ENCODE measurements around the gene TMIGD2.
A peak's percentile ranks its signal among the peaks of the same experiment; 100 is the strongest.
"Not testable (repeated sequence)": the region's sequence is repeated elsewhere in the genome, so short reads cannot be mapped to it uniquely, and the experiment has no call there.

Gene TMIGD2, protein sequence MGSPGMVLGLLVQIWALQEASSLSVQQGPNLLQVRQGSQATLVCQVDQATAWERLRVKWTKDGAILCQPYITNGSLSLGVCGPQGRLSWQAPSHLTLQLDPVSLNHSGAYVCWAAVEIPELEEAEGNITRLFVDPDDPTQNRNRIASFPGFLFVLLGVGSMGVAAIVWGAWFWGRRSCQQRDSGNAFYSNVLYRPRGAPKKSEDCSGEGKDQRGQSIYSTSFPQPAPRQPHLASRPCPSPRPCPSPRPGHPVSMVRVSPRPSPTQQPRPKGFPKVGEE

DNA sequence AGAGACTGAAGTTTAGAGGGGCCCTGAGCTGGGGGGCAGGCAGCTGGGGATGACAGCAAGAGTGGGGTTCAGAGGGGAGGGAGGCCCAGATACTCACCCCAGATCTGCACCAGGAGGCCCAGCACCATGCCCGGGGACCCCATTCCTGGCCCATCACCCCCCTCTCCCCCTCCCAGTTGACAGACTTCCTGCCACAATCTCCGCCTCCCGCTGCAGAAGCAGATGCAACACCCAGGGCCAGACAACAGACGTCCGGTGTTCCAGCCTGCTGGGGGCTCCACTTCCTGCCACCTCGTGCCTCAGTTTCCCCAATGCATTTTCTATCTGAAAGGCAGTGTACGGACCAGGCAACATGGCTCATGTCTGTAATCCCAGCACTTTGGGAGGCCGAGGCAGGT lies at the start of gene TMIGD2:
TMIGD2 (minus strand) TSS at position 147 of the 398 bp plus-strand sequence; CDS start at position 143, 4 bp downstream.
- no peak for DNase-seq

DNA sequence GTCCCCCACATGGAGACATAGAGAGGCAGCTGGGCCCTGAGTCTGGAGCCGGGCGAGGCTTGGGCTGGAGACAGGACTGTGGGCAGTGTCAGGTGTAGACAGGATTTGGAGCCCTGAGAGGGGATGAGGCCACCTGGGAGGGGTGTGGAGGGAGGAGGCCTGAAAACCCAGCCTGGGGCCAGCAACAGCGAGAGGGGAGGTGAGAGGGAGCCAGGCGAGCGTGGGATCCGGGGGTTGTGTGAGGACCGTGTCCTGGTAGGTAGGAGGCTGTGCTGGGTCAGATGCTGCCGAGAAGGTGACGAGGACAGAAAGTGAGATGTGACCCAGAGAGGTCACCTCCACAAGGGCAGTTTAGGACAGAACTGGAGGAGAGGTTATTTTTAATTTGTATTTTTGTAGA lies 48.5 kb upstream of the TMIGD2 start:
- DNase-seq, result no peak

DNA sequence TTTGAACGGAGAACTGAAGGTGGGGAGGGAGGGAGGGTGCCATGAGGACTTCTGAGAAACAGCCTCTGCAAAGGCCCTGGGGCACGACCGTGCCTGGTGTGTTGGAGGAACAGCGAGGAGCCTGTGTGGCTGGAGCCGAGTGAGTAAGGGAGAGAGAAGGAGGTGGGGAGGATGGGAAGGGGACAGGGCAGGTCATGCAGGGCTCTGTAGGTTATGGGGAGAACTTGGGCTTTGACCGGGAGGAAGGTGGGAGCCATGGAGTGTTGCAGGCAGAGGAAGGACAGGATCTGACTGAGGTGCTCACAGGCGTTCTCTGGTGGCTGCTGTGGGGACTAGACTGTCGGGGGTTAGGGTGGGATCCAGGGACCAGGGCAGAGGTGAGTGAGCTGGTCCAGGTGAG lies 47.9 kb upstream of the TMIGD2 start:
- DNase-seq, result no peak

DNA sequence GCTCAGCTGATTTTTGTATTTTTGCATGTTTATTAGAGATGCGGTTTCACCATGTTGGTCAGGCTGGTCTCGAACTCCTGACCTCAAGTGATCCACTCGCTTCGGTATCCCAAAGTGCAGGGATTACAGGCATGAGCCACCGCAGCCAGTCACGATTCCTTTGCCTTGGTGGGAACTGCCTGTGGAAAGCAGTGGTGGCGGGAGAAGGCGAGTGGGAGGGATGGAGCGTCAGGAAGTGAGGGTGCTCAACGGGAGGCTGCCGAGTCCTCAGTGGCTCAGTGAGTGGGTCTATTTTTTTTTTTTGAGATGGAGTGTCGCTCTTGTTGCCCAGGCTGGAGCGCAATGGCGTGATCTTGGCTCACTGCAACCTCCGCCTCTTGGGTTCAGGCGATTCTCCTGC lies 47.0 kb upstream of the TMIGD2 start:
- DNase-seq, result not testable (repeated sequence)

DNA sequence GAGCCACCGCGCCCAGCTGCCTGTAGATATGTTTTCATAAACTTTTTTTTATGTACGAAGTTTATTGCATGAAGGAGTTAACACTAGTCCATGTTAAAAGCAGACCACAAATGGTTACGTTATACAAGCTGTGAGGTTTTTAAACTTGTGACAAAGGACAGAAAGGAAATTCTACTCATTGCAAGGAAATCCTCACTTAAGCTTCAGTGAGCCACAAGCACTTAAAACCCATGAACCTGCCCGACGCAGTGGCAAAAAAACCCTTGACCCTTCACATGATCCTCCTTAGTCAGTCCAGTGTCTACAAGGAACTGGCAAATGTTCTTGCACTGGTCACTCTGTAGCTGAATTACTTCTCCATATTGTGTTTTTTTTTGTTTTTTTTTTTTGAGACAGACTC lies 45.3 kb upstream of the TMIGD2 start:
- DNase-seq, result no peak

DNA sequence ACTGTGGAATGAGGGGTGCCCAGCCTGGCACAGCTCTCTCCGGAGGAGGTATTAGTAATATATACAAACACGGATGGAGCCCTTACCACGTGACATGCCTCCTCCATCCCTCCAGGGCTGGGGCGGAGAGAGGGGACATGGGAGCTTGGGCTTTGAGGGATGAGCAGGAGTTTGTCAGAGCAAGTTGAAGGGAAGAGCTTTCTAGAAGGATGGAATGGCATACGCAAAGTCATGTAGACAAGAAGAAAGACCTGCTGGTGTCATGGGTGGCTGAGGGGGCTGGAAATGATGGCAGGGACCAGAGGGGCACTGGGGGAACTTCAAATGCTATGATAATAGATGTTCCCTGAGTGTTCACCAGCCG lies 43.8 kb upstream of the TMIGD2 start:
- no peak for DNase-seq

DNA sequence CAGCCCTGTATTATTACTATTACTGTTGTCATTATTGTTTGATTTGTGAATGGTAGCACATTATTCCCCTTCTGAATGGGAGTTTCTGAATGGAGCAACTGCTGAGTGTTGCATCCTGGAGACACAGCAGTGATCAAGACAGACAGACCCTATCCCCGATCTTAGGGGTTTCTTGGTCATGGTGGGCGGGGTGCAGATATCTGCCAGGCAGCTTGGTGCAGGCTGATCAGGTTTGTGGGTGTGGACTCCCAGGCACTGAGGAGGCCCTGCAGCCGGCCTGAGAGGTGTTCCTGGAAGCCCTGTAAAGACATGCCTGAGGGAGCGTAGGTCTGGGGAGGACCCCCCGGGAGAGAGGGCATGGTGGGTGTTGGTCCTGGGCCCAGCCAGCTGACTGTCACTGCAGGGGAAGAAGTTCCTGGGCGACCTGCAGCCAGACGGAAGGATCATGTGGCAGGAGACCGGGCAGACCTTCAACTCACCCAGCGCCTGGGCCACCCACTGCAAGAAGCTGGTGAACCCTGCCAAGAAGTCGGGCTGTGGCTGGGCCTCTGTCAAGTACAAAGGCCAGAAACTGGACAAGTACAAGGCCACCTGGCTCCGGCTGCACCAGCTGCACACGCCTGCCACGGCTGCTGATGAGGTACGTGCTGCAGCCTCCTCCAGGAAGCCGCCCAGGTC lies 43.3 kb upstream of the TMIGD2 start:
- DNase-seq, result no peak

DNA sequence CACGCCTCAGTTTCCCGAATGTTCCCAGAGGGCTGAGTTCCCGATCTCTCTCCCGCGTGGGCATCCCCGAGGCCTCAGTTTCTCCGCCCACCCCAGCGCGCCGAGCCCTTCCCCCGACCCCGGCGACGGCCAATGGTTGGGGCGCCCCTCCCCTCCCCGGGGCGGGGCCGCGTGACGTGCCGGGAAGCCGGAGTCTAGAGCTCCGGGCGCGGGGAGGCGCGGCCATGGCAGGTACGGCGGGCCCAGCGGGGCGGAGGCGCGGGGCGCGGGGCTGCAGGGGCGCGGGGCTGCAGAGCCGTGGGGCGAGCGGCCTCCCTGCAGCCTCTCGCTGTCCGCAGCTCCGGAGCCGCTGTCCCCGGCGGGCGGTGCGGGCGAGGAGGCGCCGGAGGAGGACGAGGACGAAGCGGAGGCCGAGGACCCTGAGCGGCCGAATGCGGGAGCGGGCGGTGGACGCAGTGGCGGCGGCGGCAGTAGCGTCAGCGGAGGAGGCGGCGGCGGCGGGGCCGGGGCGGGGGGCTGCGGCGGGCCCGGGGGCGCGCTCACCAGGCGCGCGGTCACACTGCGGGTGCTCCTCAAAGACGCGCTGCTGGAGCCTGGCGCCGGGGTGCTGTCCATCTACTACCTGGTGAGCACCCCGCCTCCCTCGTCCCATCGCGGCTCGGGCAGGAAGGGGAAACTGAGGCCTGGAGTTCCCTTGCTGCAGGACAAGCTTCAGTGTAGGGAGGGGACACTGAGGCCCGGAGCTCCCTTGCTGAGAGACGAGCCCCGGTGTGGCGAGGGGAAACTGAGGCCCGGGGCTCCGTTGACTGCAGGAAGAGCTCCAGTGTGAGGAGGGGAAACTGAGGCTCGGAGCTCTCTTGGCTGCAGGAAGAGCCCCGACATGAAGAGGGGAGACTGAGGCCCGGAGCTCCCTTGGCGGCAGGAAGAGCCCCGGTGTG lies 41.5 kb upstream of the TMIGD2 start, which contains the start of gene MPND:
MPND (plus strand) TSS at position 193 of the 938 bp plus-strand sequence; CDS start at position 225, 32 bp downstream.
- DNase-seq, result peak; percentile 72 to 88

DNA sequence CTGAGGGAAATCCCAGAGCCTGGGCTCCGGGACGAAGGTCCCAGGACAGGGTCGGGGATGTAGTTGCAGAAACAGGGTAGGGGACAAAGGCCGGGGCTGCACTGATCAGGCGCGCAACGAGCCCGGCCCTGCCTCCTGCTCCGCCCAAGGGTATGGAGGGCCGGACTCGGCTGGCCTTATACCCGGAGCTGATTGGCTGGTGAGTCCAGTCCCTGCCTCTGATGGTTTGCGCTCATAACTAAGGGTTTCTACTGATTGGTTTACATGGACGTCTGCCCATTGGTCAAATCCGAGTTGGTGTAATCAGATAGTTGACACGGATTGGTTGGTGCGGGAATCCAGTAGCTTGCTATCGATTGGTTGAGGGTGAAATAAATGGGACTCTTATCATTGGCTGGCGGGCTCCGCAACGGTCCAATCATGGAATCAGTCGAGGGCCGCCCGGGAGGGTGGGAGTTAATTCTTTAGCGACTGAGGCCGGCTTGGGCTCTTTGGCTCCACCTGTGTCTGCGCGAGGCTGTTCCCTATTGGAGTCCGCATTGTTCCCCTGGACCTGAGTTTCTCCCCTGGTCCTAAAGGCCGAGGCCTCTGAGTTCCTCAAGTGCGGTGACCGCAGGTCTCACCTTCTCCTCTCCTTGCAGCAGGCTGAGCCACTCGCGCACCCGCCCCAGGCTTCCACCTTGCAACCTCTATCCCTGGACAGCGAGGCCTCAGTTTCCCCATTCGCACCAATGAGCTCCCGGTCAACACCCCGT lies 40.6 kb upstream of the TMIGD2 start:
- peak; percentile 99 for DNase-seq

DNA sequence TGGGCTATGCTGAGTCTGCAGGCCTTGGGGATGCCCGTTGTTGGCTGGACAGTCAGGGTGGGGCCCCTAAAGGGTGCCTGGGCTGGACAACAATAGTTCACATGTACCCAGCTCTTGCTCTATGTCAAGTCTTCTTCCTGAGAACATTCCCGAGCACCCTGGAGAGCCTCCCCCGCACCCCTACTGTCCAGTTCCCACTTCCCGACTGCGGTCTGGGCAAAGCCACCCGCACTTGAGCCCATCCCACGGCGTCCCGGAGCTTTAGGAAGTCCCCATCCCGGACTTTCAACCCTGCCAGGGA lies 40.1 kb upstream of the TMIGD2 start:
- DNase-seq, result no peak

DNA sequence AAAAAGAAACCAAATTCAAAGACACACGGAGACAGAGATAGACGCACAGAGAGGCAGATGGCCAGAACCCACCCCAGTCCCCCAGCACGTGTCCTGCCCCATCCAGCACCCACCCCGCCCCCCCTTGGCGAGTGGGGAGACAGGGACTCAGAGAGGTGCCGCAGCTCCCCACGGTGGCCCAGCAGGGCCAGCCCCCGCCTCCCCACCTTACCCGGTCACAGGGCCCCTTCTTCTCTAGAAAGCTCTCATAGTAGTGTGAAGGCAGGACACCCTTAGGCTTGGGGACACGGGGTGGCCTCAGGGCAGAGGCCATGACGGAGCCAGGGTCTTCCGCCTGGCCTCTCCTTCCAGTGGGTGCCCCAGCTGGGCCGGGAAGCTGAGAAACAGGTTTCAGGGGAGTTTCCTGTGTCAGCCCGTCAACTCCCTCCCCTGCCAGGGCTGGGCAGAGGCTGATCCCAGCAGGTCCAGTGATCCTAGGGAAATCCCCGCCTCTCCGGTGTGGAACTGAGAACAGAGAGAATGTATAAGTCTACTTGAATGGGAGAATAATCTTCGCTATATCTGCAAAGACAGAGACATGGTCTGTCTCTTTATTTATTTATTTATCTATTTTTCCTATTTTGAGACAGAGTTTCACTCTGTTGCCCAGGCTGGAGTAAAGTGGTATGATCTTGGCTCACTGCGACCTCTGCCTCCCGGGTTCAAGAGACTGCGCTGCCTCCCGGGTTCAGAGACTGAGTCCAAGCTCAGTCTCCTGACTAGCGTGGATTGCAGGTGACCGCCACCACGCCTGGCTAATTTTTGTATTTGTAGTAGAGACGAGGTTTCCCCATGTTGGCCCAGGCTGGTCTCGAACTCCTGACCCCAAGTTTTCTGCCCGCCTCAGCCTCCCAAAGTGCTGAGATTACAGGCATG lies 36.5 kb upstream of the TMIGD2 start, which contains the start of gene STAP2:
STAP2 (minus strand) TSS at position 387 of the 915 bp plus-strand sequence; CDS start at position 313, 74 bp downstream.
- DNase-seq, result peak in 1 of 2 experiments; percentile 30

DNA sequence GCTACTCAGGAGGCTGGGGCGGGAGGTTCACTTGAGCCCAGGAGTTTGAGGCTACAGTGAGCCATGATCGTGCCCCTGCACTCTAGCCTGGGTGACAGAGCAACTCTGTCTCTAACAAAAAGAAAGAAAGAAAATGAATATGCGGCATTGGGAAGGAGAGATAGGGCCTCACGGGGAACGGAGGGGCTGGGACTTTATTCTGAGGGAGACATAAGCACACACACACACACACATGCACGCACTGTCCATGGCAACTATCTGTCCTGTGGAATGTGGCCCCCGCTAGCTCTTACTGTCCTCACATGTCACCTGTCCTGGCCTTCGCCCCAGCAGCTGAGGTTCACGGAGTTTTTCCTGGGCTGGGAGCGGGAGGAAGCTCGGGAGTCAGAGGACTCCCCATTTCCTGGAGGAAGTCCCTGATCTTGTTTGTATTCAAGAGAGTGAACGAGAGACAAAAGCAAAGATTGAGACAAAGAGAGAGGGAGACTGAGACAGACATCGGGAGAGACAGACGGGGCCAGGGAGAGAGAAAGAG lies 35.8 kb upstream of the TMIGD2 start:
- DNase-seq, result no peak

DNA sequence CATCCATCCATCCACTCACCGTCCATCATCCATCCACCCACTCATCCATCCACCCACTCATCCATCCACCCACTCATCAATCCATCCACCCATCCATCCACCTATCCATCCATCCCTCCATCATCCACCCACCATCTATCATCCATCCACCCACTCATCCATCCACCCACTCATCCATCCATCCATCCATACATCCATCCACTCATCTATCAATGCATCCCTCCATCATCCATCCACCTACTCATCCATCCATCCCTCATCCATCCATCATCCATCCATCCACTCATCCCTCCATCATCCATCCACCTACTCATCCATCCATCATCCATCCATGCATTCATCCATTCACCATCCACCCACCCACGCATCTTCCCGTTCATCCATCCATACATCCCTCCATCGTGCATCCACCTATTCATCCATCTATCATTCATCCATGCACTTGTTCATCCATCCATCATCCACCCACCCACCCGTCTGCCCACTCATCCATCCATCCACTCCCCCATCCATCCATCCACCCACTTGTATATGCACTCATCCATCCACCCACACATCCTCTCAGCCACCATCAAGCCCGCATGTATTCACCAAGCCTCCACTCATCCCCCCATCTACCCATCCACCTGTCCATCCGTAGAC lies 32.9 kb upstream of the TMIGD2 start:
- DNase-seq, result no peak

DNA sequence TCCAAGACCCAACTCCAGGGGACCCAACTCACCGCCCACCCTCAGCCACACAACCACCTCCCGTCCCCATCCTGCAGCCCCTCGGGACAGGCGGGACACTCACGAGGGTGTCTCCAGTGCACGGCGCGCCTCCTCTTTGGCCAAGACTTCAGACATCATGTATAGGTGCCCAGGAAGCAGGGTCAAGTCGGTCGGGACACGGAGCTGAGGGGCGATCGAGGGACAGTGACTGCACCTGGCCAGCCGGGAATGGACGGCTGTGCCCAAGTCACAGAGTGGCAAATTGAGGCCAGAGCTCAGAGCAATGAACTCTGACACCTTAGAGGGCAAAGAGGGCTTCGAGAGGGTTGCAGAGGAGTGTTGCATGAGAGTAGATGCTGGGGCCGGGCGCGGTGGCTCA lies 27.7 kb upstream of the TMIGD2 start:
- DNase-seq, result no peak

DNA sequence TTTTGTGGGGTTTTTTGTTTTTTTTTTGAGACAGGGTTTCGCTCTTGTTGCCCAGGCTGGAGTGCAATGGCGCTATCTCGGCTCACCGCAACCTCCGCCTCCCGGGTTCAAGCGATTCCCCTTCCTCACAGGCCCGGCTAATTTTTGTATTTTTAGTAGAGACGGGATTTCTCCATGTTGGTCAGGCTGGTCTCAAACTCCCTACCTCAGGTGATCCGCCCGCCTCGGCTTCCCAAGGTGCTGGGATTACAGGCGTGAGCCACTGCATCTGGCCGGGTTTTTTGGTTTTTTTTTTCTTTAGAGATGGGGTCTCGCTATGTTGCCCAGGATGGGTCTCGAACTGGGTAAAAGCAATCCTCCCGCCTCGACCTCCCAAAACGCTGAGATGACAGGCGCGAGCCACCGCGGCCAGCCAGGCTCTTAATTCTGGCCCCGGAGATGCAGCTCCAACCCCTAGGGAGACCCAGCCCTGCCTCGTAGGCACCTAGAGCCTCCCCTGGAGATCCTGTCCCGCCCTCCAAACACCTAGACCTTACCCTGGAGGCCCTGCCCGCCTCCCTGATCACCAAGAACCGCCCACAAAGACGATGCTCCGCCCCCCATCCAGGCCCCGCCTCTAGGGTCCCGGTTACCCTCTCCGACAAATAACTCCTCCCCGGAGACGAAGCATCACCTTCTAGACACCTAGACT lies 26.9 kb upstream of the TMIGD2 start:
- not testable (repeated sequence) for DNase-seq

DNA sequence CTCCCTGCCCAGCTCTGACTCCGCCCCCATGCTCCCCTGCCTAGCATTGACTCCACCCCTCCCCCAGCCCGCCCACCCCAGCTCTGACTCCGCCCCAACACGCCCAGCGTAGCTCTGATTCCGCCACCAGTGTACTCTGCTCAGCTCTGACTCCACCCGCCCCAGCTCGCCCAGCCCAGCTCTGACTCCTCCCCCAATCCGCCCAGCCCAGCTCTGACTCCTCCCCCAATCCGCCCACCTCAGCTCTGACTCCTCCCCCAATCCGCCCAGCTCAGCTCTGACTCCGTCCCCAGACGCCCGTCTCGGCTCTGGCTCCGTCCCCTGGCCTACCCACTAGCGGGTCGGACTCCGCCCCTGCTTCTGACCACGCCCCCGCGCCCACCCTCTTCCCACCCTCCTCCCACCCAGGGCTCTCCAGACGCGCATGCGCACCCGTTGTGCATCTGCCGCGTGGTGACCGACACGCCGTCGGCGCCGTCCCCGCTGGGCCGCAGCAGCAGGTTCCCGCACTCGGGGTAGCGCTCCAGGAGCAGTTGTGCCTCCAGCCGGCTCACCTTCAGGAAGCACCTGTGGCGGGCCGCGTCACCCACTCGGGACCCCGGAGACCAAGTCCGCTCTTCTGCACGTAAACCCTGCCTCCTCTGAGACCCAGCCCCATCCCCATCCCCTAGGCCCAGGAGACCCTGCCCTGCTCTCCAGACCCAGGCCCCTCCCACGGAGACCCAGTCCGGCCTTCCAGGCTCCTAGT lies 26.2 kb upstream of the TMIGD2 start:
- DNase-seq, result no peak

DNA sequence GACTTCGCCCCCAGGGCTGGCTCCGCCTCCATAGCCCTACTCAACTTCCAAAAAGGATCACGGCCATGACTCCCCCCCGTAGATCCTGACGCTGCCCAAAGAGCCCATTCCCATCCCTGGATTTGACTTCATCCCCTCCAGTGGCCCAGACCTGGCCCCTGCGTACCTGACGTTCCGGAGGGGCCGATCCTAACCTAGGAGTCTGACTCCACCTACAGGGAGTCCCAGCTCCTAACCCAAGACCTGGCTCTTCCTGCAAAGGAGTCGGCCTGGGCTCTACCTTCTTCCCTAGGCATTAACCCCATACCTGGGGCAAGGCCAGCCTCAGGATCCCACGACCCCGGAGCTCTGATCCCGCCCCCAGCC lies 25.7 kb upstream of the TMIGD2 start:
- DNase-seq, result no peak

DNA sequence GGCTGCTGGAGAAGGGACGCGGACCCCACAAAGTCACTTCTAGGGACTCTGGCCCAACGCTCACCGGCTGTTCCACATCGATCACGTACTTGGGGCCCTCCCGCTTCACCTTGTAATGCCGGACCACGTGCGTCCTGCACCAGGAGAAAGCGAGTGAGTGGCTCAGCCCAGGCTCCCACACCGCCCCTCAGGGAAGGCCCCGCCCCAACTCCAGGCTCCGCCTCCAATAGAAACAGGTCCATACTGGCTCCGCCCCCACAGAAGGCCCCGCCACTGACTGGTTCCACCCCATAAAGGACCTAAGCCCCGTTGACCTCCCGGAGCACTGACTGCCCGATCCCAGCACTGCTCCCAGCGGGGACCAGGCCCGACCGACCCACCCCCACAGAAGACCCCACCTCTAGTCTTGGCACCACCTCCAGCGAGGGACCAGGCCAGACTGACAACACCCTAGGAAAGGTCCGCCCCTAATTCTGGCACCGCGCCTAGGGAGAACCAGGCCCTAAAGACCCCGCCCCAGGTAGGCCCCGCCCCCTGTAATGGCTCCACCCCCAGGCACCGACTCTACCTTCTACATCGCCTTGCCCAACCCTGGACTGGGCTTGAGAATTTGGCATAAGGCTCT lies 25.2 kb upstream of the TMIGD2 start:
- DNase-seq, result no peak

DNA sequence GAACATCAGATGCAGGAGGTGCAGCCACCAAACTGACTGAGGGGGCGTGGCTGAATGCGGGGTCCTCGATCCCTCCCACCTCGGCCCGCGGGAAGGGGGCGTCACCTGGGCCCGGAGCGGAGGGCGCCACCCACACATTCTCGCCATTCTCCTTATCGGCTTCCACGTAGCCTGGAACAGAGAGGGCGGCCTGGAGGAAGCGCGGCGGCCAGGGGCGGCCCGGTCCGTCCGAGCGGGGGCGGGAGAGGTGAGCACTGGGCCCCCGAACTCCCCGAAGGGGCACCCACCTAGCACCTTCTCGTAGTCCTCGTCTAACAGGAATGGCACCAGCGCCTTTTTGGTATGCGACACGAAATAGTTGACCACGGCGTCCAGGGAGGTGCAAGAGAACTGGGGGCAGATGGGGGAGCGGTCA lies 24.7 kb upstream of the TMIGD2 start:
- DNase-seq, result no peak

All from SHP77 (cell line).